ENCODE results near the gene PRKN.

PRKN gene

GRCh38 chr6:161401587-161402309 lies 1325.8 kb downstream of the PRKN start:
- H3K9me3 ChIP-seq (replicated peaks; ENCODE audit: insufficient read depth, low read length), result no peaks in the 10 kb centered on the region
- no peak for DNase-seq
- no peaks in the 10 kb centered on the region for H3K79me2 ChIP-seq (ENCODE audit: low read length)
- no peaks in the 10 kb centered on the region for H3K4me1 ChIP-seq (ENCODE audit: low read length)
- H3K4me3 ChIP-seq (ENCODE audit: low read length), result no peak overlapping the region
- no peaks in the 10 kb centered on the region for H3K36me3 ChIP-seq (replicated peaks; ENCODE audit: insufficient read depth, low read length)
- H3K4me2 ChIP-seq (ENCODE audit: low read depth, low read length), result no peak overlapping the region
- H3K27ac ChIP-seq (ENCODE audit: low read length), result no peak overlapping the region
- no peaks in the 10 kb centered on the region for H3K9me2 ChIP-seq (replicated peaks; ENCODE audit: insufficient read depth, low read length)
- H4K20me1 ChIP-seq (ENCODE audit: insufficient read depth, low read length), result no peaks in the 10 kb centered on the region
- no peak overlapping the region for H2AFZ ChIP-seq (ENCODE audit: low read length)
- TF ChIP-seq EZH2 (optimal IDR thresholded peaks at IDR 0.05; ENCODE audit: low read depth, low read length) (no peak), EZH2phosphoT487 (IDR thresholded peaks at IDR 0.05; ENCODE audit: low read length) (no peak), CTCF (IDR thresholded peaks at IDR 0.05; ENCODE audit: low read length) (no peak)
- H3K9ac ChIP-seq (ENCODE audit: low read length), result no peak overlapping the region
- H3F3A ChIP-seq (ENCODE audit: insufficient read depth, low read length), result no peaks in the 10 kb centered on the region
- no peaks in the 10 kb centered on the region for H3K27me3 ChIP-seq (replicated peaks; ENCODE audit: insufficient read depth, low read length)

GRCh38 chr6:161400671-161401070 lies 1326.9 kb downstream of the PRKN start:
- Histone ChIP-seq H3K27ac (ENCODE audit: low read length) (no peak overlapping the region), H3K9ac (ENCODE audit: low read length) (no peak overlapping the region), H3K9me3 (replicated peaks; ENCODE audit: insufficient read depth, low read length) (no peaks in the 10 kb centered on the region), H3K4me3 (ENCODE audit: low read length) (no peak overlapping the region), H3K9me2 (replicated peaks; ENCODE audit: insufficient read depth, low read length) (no peaks in the 10 kb centered on the region), H3K27me3 (replicated peaks; ENCODE audit: insufficient read depth, low read length) (no peaks in the 10 kb centered on the region), H3F3A (ENCODE audit: insufficient read depth, low read length) (no peaks in the 10 kb centered on the region), H3K79me2 (ENCODE audit: low read length) (no peaks in the 10 kb centered on the region), H3K36me3 (replicated peaks; ENCODE audit: insufficient read depth, low read length) (no peaks in the 10 kb centered on the region), H3K4me2 (ENCODE audit: low read depth, low read length) (no peak overlapping the region), H2AFZ (ENCODE audit: low read length) (no peak overlapping the region), H3K4me1 (ENCODE audit: low read length) (no peaks in the 10 kb centered on the region), H4K20me1 (ENCODE audit: insufficient read depth, low read length) (no peaks in the 10 kb centered on the region)
- TF ChIP-seq EZH2 (optimal IDR thresholded peaks at IDR 0.05; ENCODE audit: low read depth, low read length), result no peak
- no peak for TF ChIP-seq EZH2phosphoT487 (IDR thresholded peaks at IDR 0.05; ENCODE audit: low read length)
- no peak for TF ChIP-seq CTCF (IDR thresholded peaks at IDR 0.05; ENCODE audit: low read length)
- no peak for DNase-seq

DNA sequence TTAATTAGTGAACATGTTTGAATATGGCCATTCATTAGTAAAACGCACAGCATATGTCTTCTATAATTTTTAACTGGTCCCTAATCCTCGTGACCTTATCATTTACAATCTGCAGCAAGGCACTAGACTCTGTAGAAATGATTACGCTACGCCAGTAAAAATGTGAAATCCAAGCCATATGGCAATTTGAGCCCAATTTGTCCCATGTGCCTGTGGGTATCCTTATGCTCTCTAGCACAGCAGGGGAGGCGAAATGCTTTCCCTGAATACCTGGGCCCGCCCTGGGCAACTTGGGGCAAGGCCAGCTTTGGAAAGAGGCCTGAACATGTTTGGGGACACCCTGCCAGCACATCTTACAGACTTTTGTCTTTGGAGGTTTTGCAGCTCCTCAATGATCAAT lies 1331.0 kb downstream of the PRKN start:
- Histone ChIP-seq H3K36me3 (replicated peaks; ENCODE audit: insufficient read depth, low read length) (no peaks in the 10 kb centered on the region), H3K4me1 (ENCODE audit: low read length) (0 out of 2 replicates have a peak, but pooled peaks cover 3% of the 10 kb centered on the region), H3F3A (ENCODE audit: insufficient read depth, low read length) (no peaks in the 10 kb centered on the region), H3K79me2 (ENCODE audit: low read length) (no peaks in the 10 kb centered on the region), H2AFZ (ENCODE audit: low read length) (no peak overlapping the region), H3K9ac (ENCODE audit: low read length) (no peak overlapping the region), H3K27ac (ENCODE audit: low read length) (no peak overlapping the region), H3K9me3 (replicated peaks; ENCODE audit: insufficient read depth, low read length) (no peaks in the 10 kb centered on the region), H3K4me2 (ENCODE audit: low read depth, low read length) (no peak overlapping the region), H4K20me1 (ENCODE audit: insufficient read depth, low read length) (no peaks in the 10 kb centered on the region), H3K27me3 (replicated peaks; ENCODE audit: insufficient read depth, low read length) (no peaks in the 10 kb centered on the region), H3K4me3 (ENCODE audit: low read length) (no peak overlapping the region), H3K9me2 (replicated peaks; ENCODE audit: insufficient read depth, low read length) (no peaks in the 10 kb centered on the region)
- no peak for TF ChIP-seq EZH2 (optimal IDR thresholded peaks at IDR 0.05; ENCODE audit: low read depth, low read length)
- no peak for TF ChIP-seq EZH2phosphoT487 (IDR thresholded peaks at IDR 0.05; ENCODE audit: low read length)
- no peak for TF ChIP-seq CTCF (IDR thresholded peaks at IDR 0.05; ENCODE audit: low read length)
- DNase-seq, result no peak
